HK-2 (cell line): ENCODE results near the gene HSBP1L1.

Experiments used
- DNase-seq: peaks from one replicate; pipeline ENCODE4 v3.0.0-alpha.2; 2018; ENCODE audit not compliant: unreplicated experiment

HSBP1L1 gene

GRCh38 chr18:79964330-79965118 lies at the start of gene HSBP1L1:
Gene HSBP1L1 (plus strand): TSS chr18:79964643. CDS start chr18:79964736, 93 bp downstream.
- DNase-seq, result peak; percentile 59

GRCh38 chr18:79915161-79916127 lies 49.0 kb upstream of the HSBP1L1 start:
- DNase-seq, result no peak

- DNase-seq, result no peak
These were observed 48.3 kb upstream of the HSBP1L1 start for GRCh38 chr18:79916128-79916494.

- no peak for DNase-seq
These were observed 47.8 kb upstream of the HSBP1L1 start for GRCh38 chr18:79916546-79917168.

GRCh38 chr18:79917169-79917852 lies 47.1 kb upstream of the HSBP1L1 start:
- DNase-seq, result no peak

- DNase-seq, result no peak
These were observed 46.4 kb upstream of the HSBP1L1 start for GRCh38 chr18:79917853-79918614.

- no peak for DNase-seq
These were observed 45.8 kb upstream of the HSBP1L1 start for GRCh38 chr18:79918615-79919011.

- DNase-seq, result no peak
These were observed 45.4 kb upstream of the HSBP1L1 start for GRCh38 chr18:79919089-79919488.

- no peak for DNase-seq
These were observed 42.2 kb upstream of the HSBP1L1 start for GRCh38 chr18:79921984-79922965.

GRCh38 chr18:79922971-79923411 lies 41.5 kb upstream of the HSBP1L1 start:
- DNase-seq, result no peak

- no peak for DNase-seq
These were observed 40.4 kb upstream of the HSBP1L1 start for GRCh38 chr18:79923896-79924585.

- DNase-seq, result no peak
These were observed 39.4 kb upstream of the HSBP1L1 start for GRCh38 chr18:79924814-79925731.

GRCh38 chr18:79926306-79926705 lies 38.1 kb upstream of the HSBP1L1 start:
- DNase-seq, result no peak

- DNase-seq, result no peak
These were observed 37.5 kb upstream of the HSBP1L1 start for GRCh38 chr18:79926715-79927606.

GRCh38 chr18:79927607-79928562 lies 36.6 kb upstream of the HSBP1L1 start:
- DNase-seq, result no peak

GRCh38 chr18:79928563-79928960 lies 35.9 kb upstream of the HSBP1L1 start:
- no peak for DNase-seq
